ENCODE results near the gene SH3BP2.

SH3BP2 gene

GRCh38 chr4:2820216-2820982 lies 27.5 kb downstream of the SH3BP2 start:
- DNase-seq: no peak

GRCh38 chr4:2822461-2823300 lies 29.8 kb downstream of the SH3BP2 start:
- DNase-seq: no peak

- DNase-seq: no peak
Measured at GRCh38 chr4:2823301-2823670, 30.4 kb downstream of the SH3BP2 start.

- no peak for DNase-seq
Measured at GRCh38 chr4:2823671-2824328, 30.9 kb downstream of the SH3BP2 start.

GRCh38 chr4:2824329-2824835 lies 31.5 kb downstream of the SH3BP2 start:
- DNase-seq: no peak

GRCh38 chr4:2824836-2825381 lies 32.0 kb downstream of the SH3BP2 start:
- no peak for DNase-seq

GRCh38 chr4:2825740-2826139 lies 32.9 kb downstream of the SH3BP2 start:
- DNase-seq: no peak

- no peak for DNase-seq
Measured at GRCh38 chr4:2827071-2827873, 34.4 kb downstream of the SH3BP2 start.

- DNase-seq: no peak
Measured at GRCh38 chr4:2827874-2828751, 35.2 kb downstream of the SH3BP2 start.

GRCh38 chr4:2828758-2829181 lies 35.9 kb downstream of the SH3BP2 start:
- no peak for DNase-seq

- DNase-seq: no peak
Measured at GRCh38 chr4:2829321-2829932, 36.5 kb downstream of the SH3BP2 start.

- no peak for DNase-seq
Measured at GRCh38 chr4:2829933-2830451, 37.1 kb downstream of the SH3BP2 start.

- DNase-seq: no peak
Measured at GRCh38 chr4:2830632-2831610, 38.0 kb downstream of the SH3BP2 start.

- DNase-seq: no peak
Measured at GRCh38 chr4:2831611-2832308, 38.9 kb downstream of the SH3BP2 start.

GRCh38 chr4:2832309-2832980 lies 39.6 kb downstream of the SH3BP2 start:
- no peak for DNase-seq

- no peak for DNase-seq
Measured at GRCh38 chr4:2832981-2833670, 40.2 kb downstream of the SH3BP2 start.

GRCh38 chr4:2833671-2834000 lies 40.8 kb downstream of the SH3BP2 start:
- no peak for DNase-seq
